ENCODE data around the gene C6orf136. TPM values are rescaled to one million over a fixed set of nuclear protein-coding genes. Genes with fewer than 3 reads are reported as not detected.

C6orf136 gene
- total and polyA plus RNA-seq, 9 of the 15 experiments (the other 6 are each of a cell fraction or from before 2014, with no cell fraction given): 14.1 to 63.1 (median 18.4) TPM

- TF ChIP-seq THRAP3 (IDR thresholded peaks at IDR 0.05; ENCODE audit: borderline replicate concordance) (no peak), THAP7 (CRISPR knock-in tag; IDR thresholded peaks at IDR 0.05) (no peak), ZNF232 (CRISPR knock-in tag; IDR thresholded peaks at IDR 0.05) (no peak), CBX8 (IDR thresholded peaks at IDR 0.05; ENCODE audit: borderline replicate concordance, extremely low read depth, low read depth, low read length, poor library complexity, severe bottlenecking) (no peak), GABPA (tag; conservative IDR thresholded peaks at IDR 0.05; ENCODE audit: low read depth) (no peak), ZNF277 (CRISPR knock-in tag; IDR thresholded peaks at IDR 0.05; ENCODE audit: borderline replicate concordance) (no peak), ZNF197 (CRISPR knock-in tag; IDR thresholded peaks at IDR 0.05; ENCODE audit: low read depth) (no peak), CUX1 (CRISPR knock-in tag; IDR thresholded peaks at IDR 0.05) (no peak), CTCF (IDR thresholded peaks at IDR 0.05 in 2 of 3, conservative IDR thresholded peaks at IDR 0.05 in 1 of 3; ENCODE audit: insufficient read depth in 2 of 3, low read depth in 1 of 3, low read length in 3 of 3) (peak; percentile 97 to 99 (median 98)), RBFOX2 (IDR thresholded peaks at IDR 0.05; ENCODE audit: low read depth, low read length) (peak; percentile 65)
Measured at GRCh38 chr6:30678964-30679726, 32.2 kb downstream of the C6orf136 start (continued).

Data from K562 (cell line).